Cardiac fibroblast (primary cell): Measurements from ENCODE around the gene MARS1.

Experiments
- DNase-seq, 2 donors: peaks; one replicate each; pipeline versions ENCODE4 v3.0.0 to v3.0.0-alpha.2; 2010; ENCODE audit warnings: low read depth in 2 of 2
- H3K4me3 ChIP-seq, 2 donors: replicated peaks in 1 of 2; 1 replicate in 1 of 2; 2 replicates in 1 of 2; pipeline ENCODE4 v1.5.1; 2011; ENCODE audit warnings: low read depth in 2 of 2, low read length in 2 of 2, mild to moderate bottlenecking in 2 of 2, moderate library complexity in 1 of 2
- TF ChIP-seq, protein P1 (sequence below): IDR thresholded peaks from one replicate; pipeline ENCODE4 v1.5.1; 2011; ENCODE audit warnings: low read depth, mild to moderate bottlenecking, low read length, inconsistent platforms

Gene MARS1

DNA sequence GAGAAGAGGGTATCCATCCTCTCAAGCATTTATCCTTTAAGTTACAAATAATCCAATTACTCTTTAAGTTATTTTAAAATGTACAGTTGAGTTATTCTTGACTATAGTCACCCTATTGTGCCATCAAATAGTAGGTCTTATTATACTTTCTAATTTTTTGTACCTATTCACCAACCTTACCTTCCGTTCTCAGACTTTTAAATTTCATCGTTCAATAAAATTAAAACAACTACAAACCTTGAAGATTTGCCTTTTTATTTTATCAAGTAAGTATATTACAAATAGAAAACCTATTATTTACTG lies 60.1 kb downstream of the MARS1 start:
- no peak overlapping the region for H3K4me3 ChIP-seq
- DNase-seq = no peak
- TF ChIP-seq, protein P1, sequence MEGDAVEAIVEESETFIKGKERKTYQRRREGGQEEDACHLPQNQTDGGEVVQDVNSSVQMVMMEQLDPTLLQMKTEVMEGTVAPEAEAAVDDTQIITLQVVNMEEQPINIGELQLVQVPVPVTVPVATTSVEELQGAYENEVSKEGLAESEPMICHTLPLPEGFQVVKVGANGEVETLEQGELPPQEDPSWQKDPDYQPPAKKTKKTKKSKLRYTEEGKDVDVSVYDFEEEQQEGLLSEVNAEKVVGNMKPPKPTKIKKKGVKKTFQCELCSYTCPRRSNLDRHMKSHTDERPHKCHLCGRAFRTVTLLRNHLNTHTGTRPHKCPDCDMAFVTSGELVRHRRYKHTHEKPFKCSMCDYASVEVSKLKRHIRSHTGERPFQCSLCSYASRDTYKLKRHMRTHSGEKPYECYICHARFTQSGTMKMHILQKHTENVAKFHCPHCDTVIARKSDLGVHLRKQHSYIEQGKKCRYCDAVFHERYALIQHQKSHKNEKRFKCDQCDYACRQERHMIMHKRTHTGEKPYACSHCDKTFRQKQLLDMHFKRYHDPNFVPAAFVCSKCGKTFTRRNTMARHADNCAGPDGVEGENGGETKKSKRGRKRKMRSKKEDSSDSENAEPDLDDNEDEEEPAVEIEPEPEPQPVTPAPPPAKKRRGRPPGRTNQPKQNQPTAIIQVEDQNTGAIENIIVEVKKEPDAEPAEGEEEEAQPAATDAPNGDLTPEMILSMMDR = no peak

DNA sequence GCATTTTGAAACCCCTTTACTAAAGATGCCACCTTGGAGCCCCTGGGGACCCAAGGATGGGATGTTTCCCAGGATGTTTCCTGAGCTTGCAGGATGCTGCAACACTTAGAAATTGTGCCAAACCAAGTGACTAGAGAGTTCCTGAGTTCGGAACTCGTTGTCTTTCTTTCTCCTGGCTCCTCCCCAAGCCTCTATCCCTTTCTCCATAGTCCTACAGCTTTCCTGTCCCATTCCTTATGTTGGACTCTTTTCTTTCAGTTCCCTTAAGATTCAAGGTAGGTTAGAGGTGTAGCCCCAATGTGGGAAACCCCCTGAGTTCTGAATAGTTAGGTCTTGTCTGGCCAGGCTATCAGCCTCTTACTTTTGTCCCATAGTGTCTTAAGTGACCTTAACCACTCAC lies 60.6 kb downstream of the MARS1 start:
- TF ChIP-seq, protein P1 = no peak
- H3K4me3 ChIP-seq = no peak overlapping the region
- DNase-seq = no peak

DNA sequence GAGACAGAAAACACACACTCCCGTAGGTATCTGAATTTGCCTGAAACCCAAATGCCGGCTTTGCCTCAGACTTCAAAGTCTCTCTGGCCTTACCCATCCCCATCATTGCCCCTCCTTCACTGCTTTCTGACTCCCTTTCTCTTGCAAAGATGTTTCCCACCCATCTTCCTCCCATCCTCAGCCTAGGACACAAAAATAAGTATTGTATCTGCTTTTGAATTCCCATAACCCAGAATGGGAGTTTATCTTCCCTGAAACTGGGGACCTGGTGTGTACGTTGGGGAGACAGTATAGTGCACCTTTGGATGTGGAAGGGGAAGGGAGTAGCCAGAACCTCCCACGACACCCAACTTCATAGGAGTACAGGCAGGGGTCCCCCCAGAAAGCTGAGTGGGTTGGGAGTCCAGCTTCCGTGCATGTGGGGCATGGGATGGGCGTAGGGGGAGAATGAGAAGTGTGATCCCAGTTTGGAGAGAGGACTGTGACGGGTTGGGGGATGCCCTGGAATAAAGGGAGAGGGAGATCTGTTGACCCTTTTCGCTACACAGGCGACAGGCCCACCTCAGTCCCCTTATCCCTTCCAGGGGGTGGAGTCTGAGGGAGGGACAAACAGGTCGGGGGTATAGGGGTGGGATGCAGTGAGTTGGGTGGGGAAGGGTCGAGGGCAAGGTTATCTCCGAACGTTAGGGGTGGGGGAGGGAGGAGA lies 61.5 kb downstream of the MARS1 start:
- TF ChIP-seq, protein P1 = no peak
- H3K4me3 ChIP-seq = peak overlapping the region in 1 of 2 donors; percentile 43
- no peak for DNase-seq

DNA sequence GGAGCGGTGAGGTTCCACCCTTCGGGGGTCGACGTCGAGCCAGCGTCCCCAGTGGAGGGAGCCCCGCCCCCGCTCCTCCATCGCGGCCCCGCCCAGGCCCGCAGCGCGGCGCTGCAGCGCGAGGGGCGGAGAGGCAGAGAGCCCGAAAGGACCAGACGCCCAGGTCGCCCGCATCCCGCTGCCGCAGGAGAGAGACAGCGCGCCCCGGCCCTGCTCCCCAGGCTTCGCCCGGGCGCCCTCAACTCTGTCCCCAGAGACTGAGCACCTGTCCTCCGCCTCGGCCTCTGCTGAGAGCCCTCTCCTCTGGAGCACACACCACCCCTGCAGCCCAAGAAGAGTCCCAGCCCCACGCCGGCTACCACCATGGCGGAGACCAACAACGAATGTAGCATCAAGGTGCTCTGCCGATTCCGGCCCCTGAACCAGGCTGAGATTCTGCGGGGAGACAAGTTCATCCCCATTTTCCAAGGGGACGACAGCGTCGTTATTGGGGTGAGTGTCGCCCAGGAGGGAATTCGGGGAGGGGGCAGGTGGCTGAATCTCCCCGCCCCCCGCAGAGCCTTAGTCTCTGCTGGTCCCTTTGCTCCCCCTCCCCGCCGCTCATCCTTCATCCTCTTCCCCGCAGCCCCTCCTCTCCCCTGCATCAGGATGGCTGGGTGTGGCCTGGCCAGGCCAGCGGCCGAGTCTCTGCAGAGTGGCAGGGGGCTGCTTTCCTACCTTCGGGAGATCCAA lies 62.2 kb downstream of the MARS1 start, which contains the start of gene KIF5A:
KIF5A (plus strand) TSS at position 136 of the 732 bp plus-strand sequence; CDS start at position 364, 228 bp downstream.
- TF ChIP-seq, protein P1 = no peak
- DNase-seq = no peak

DNA sequence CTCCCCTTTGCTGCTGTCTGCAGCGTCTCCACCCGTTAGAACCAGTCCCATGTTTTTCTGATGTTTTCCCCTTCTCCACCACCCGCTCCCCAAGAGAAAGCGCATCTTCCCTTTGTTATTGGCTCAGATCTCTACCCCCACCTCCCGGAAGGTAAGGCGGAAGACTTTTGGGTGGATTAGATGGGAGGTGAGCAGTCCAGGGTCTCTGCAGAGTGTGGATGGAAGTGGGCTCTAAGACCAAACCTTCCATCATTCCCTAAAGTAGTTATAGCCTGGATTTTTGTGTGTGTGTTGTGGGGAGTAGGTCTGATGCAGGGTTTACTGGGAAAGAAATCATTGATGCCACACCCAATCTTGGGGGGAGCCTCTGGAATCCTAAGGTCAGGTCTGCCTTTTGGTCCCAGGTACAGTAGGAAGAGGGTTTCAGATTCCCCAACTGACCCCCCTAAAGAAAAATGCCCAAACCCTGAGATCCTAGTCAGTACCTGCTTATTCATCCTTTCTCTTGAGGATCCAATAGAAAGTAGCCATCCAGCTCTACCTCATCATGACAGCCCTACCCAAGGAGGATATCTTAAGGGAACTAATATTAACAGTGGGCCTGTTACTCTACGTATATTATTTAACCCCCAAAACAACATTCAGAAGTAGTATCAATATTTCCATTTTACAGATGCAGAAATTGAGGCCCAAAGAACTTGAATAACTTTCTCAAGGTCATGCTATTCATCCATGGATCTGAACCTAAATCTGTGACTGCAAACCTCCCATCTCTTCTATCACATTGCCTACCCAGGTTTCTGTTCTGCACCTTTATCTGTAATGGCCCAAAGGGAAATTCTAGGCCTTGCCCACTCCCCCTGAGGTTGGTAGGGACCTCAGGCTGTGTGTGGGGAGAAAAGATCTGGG lies 63.0 kb downstream of the MARS1 start:
- H3K4me3 ChIP-seq = no peak overlapping the region
- TF ChIP-seq, protein P1 = no peak
- DNase-seq = no peak

More for the DNA sequence above, 62.2 kb downstream of the MARS1 start, which contains the start of gene KIF5A:
- peak within 1 kb of the TSS; percentile 35 to 43 for H3K4me3 ChIP-seq

DNA sequence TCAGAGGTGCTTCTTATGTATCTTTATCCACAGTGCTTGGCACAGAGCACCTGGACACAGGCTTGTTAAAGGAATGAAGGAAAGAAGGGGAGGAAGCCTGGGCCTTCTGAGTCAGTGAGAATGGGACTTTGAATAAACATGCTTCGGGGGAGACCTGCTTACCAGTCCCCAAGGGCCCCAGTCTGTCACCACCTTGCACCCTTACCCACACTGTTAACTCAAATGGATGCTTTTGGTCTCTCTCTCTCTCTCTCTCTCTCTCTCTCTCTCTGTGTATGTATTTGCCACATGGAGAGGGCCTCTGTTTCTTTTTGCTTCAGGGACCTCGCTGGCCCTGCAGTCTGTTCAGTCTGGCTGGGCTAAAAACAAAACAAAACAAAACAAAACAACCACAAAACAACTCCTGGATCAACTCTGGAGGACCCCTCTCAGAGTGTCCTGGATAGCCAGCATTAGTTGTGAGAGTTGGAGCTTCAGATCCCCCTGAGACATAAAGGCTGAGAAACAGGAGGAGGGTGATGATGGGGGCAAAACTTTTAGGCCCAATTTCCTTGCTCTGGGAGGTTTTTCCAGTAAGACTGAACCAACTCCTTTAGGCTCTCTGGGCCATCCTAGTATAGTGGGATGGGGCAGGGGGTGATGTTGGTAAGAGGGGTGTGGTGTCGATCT lies 63.9 kb downstream of the MARS1 start:
- no peak for DNase-seq
- TF ChIP-seq, protein P1 = no peak
- no peak overlapping the region for H3K4me3 ChIP-seq
